T-helper 2 cell treated with Interferon-gamma antibody and Interleukin-4, amounts not matched to agents 100 ng/mL and 5 ng/mL, for 36 hours (primary cell): Measurements from ENCODE around the gene CA5A. TPM values are rescaled to one million over a fixed set of nuclear protein-coding genes. Genes with fewer than 3 reads are reported as not detected.

Experiments
- intact Hi-C: fragments of 100-400 bp; cut with micrococcal nuclease; formaldehyde crosslinking; loops from one replicate; pipeline ENCODE4 v1.15.1; 2023
- total RNA-seq: library from RNA; stranded (reverse); gene quantifications from 2 replicates; pipeline ENCODE4 v1.2.3, GENCODE V29; 2022

The CA5A gene
- total RNA-seq, 1 donor from 2014 or later: not detected

DNA sequence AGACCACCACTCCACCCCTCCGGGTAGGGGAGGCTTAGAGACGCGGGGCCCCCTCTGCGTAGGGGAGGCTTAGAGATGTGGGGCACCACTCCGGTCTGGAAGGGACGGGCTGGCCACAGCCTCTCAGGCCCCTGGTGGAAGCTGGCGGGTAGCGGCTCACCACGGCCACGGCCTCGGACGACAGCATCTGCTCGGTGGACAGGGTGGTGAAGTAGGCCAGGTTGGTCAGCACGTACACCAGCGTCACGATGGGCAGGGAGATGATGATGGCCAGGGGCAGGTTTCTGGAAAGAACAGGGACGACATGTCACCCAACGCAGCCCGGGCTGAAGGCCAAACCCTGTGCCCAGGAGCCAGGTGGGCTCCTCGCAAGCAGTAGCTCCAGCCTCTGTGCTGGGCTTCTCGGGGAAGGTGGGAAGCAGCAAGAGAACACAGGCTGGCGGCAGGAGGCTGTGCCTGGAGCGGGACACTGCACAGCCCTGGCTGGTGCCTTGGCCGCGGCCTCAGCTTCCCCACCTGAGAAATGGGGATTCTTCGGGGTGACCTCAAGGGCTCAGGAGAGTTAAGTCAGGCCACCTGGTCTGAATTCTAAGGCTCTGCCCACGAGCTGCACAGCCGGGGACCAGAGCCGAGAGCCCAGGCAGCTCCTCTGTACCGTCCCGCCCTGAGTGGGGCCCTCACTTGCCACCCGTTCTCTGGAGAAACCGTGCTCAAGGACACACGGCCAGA is 96.6 kb downstream of the CA5A start:
- intact Hi-C loops: no loop called here

DNA sequence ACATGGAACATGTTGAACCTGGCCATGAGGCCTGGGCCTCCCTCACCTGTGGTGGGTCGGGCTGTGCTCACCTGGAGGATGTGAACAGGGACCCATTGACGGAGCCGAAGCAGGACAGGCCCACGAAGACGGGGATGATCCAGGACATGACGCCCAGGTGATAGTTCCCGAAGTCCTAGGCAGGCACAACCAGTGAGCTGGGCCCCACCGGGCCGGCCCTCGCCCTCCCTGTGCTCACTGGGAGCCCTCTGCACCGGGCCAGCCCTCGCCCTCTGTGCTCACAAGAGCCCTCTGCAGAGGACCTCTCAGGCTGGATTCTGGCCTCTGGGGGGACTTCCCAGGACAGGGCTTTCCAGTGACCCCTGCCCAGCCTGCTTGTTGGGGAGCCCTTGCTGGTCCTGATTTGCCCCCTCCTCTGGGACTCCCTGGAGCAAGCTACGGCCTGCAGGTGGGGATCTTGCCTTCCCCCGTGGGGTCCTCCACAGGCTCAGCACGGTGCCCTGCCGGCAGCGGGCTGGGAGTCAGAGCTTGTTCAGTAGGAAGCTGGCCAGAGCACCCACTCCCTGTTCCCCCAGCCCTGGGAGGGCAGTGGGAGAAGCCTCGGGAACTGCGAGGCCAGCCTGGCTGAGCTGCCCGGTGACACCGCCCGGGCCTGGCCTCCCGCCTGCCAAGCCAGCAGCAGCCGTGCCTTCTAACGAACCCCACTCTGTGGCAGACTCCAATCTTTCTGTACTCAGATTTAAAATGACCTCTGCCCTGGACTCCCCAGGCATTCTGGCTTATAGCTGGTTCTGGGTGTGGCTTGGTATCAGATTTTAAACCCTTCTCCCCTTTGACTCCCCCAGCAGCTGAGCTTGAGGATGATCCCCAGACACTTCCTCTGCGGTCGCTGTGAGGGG is 97.4 kb downstream of the CA5A start:
- intact Hi-C loops: no loop called here

Other genes with a start within 250 kb of the CA5A start
- gene KLHDC4, start 170.5 kb downstream of the CA5A start, total RNA-seq: 81.9 and 83.6 TPM in 2 replicates
- gene SLC7A5, start 67.0 kb downstream of the CA5A start, total RNA-seq: 109 and 110 TPM in 2 replicates
- 45.1 and 50.1 TPM in 2 replicates for gene BANP, start 14.9 kb upstream of the CA5A start, total RNA-seq